22Rv1 (cell line): ENCODE measurements around the gene GCH1.

ENCODE experiments used
- ZFX ChIP-seq: fragments of 450-650 bp; IDR thresholded peaks from 2 replicates; pipeline ENCODE4 v1.6.1; 2017; ENCODE audit warnings: antibody characterized with exemption, borderline replicate concordance
- TF ChIP-seq, protein P1 (sequence below): fragments of 450-650 bp; IDR thresholded peaks from 2 replicates; pipeline ENCODE4 v1.5.1; 2017; ENCODE audit warnings: mild to moderate bottlenecking

DNA sequence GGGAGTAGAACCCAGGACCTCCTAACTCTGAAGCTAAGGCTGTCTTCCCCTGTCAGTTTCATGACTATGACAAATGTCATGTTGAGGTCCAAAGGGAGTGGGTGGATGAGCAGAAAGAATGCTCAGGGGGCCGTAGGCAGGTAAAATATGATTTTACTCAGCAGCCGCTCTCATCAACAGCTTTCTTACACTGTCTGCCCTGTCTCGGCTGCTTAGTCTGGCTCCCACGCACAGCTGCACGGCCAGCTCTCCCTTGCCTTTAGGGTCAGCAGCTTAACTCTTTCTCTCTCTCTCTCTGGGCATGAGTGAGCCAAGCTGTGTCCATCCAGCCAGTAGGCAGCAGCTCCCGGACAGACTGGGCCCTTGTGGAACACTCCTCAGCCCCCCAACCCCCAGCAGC, 95.2 kb downstream of the GCH1 start:
- TF ChIP-seq, protein P1, sequence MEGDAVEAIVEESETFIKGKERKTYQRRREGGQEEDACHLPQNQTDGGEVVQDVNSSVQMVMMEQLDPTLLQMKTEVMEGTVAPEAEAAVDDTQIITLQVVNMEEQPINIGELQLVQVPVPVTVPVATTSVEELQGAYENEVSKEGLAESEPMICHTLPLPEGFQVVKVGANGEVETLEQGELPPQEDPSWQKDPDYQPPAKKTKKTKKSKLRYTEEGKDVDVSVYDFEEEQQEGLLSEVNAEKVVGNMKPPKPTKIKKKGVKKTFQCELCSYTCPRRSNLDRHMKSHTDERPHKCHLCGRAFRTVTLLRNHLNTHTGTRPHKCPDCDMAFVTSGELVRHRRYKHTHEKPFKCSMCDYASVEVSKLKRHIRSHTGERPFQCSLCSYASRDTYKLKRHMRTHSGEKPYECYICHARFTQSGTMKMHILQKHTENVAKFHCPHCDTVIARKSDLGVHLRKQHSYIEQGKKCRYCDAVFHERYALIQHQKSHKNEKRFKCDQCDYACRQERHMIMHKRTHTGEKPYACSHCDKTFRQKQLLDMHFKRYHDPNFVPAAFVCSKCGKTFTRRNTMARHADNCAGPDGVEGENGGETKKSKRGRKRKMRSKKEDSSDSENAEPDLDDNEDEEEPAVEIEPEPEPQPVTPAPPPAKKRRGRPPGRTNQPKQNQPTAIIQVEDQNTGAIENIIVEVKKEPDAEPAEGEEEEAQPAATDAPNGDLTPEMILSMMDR = no peak
- no peak for TF ChIP-seq ZFX
